ENCODE data around the gene C4orf54.

C4orf54 gene

GRCh38 chr4:99617374-99617773 is 40.3 kb downstream of the C4orf54 start:
- DNase-seq = no peak

- DNase-seq = no peak
These were observed 42.3 kb downstream of the C4orf54 start for GRCh38 chr4:99615170-99615820.

DNA sequence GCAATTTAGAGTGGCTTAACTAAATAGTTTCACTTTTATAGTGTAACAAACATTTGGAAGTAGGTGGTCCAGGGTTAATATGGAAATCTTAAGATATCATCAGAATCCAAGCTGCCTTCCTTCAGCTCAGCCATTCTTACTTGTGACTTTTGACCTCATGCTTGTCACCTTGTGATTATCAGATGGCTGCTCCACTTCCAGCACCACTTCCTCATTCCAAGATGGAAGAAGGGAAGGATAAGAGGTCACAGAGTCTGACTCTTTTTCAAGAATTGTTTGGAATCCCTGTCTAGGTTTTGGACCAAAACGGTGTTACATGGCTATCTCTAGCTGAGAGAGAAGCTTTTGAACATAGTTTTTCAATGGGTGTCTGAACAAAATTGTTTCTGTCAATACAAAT is 43.1 kb downstream of the C4orf54 start:
- no peak for DNase-seq

- DNase-seq = no peak
These were observed 44.9 kb downstream of the C4orf54 start for GRCh38 chr4:99612704-99613103.

- DNase-seq = no peak
These were observed 45.3 kb downstream of the C4orf54 start for GRCh38 chr4:99612281-99612680.

DNA sequence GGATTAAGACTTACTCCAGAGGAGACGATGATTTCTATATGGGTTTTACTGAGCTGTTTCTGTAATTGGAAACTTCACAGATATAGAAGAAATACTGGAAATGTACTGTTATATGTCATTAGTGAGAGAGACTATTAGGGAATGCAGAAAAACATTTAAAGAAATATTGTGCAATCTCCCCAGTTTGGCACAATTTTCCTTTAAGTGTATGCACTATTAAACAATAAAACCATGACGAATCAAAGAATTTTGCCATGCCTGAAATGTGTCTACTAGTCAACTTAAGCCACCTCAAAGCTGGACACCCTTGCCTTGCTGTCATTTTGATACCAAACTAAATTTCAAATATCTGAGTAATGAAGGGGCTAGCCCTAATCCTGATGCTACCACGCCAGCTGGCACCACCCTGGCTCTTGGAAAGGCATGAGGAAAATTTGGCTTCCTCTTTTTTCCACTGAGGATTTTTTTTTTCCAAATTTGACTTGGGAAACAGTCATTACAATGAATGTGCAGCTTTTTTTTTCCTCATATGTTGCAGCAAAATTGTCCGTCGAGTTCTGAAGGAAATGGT is 46.9 kb downstream of the C4orf54 start:
- DNase-seq = no peak

DNA sequence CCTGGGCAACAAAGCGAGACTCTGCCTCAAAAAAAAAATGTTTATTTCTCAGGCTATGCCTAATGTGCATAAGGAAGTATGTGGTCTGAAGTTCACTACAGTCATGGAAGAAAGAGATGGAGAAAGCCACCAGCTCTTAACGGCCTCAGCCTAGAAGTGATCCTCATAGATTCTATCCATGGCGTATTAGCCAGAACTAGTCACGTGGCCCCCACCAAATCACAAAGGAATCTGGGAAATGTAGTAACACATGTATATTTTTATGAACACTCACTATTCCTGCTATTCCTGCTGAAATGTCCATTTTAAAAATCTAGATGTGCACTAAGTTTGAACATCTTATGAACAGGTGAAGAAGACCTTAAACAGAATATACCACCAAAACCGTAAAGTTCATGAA is 49.2 kb downstream of the C4orf54 start:
- DNase-seq = no peak
